Pancreas (tissue), 10 donors: ENCODE data around the gene ANKRD17. TPM values are rescaled to one million over a fixed set of nuclear protein-coding genes. Genes with fewer than 3 reads are reported as not detected.

Source experiments
- ATAC-seq, 4 donors: fragments of 200-7000 bp; cut with Tn5 transposase; one replicate each; pipeline versions ENCODE4 v1.8.0 to v1.9.1; 2020; ENCODE audit warnings: mild to moderate bottlenecking in 4 of 4, moderate library complexity in 4 of 4
- DNase-seq, 6 donors: peaks; one replicate each; pipeline ENCODE4 v3.0.0-alpha.2; 2020
- FAIRE-seq: peaks from 2 replicates; lab custom pipeline; 2012; peaks lifted over from hg19 to GRCh38; lab: Jason Lieb, UNC
- H3K27ac ChIP-seq, 4 donors: fragments of 200-600 bp; sonication (generic); 1 replicate in 3 of 4; 2 replicates in 1 of 4; pipeline versions ENCODE4 v1.5.0 to v1.8.0; 2020
- H3K27me3 ChIP-seq, 4 donors: fragments of 200-600 bp; one replicate each; pipeline ENCODE4 v1.8.0; 2021
- H3K36me3 ChIP-seq, 3 donors: fragments of 200-600 bp; sonication (generic) in 1 of 3; one replicate each; pipeline versions ENCODE4 v1.5.0 to v1.8.0; 2020 to 2021
- H3K4me1 ChIP-seq, 3 donors: fragments of 200-600 bp; one replicate each; pipeline ENCODE4 v1.8.0; 2021
- H3K4me3 ChIP-seq, 4 donors: fragments of 200-600 bp; sonication (generic) in 2 of 4; one replicate each; pipeline versions ENCODE4 v1.5.0 to v1.8.0; 2020 to 2021
- H3K9me3 ChIP-seq, 4 donors: fragments of 200-600 bp; one replicate each; pipeline ENCODE4 v1.8.0; 2021
- CTCF ChIP-seq, 4 donors: fragments of 200-600 bp; sonication (generic) in 3 of 4; IDR thresholded peaks; one replicate each; pipeline versions ENCODE4 v1.5.0 to v1.8.0; 2021; ENCODE audit warnings: antibody characterized with exemption in 4 of 4
- WGBS, 2 donors: extraction: QIAGEN DNeasy Blood & Tissue Kit; methylation state at CpG; one replicate each; pipeline ENCODE4 v1.1.7; 2013; 5-methylcytosine and 5-hydroxymethylcytosine counted together
- intact Hi-C, 3 donors: fragments of 100-400 bp; cut with DNase I; formaldehyde crosslinking; loops; one replicate each; pipeline versions ENCODE4 v1.11.1 to v1.14.2; 2022
- polyA plus RNA-seq, 2 donors: library from polyadenylated mRNA; stranded (reverse); fragments of 200-250 nt; gene quantifications; one replicate each; pipeline ENCODE4 v1.2.3, GENCODE V29; 2013
- total RNA-seq, 6 donors: library from RNA; stranded (reverse); fragmentation: NEBNext Ultra II Directional in 4 of 6; extraction: Animal tissue kit (Norgen Biotek cat#: 25700) in 4 of 6; gene quantifications; one replicate each; pipeline versions ENCODE4 v1.2.1 to v1.2.4, GENCODE V29; 2021 to 2023
- donor health status: healthy with polysubstance abuse.
- donor health status: DM: no; HTN: no; CAD: no; lungs with moderate emphysema.
- donor health status: DM: no; HTN: no; CAD: no.
- donor health status: control.
- donor health status: control.
- donor health status: Bipolar disorder and iron deficiency.
- donor health status: DM: yes; HTN: yes; CAD: no.
- donor health status: DM: no; HTN: no; CAD: no.
- donor health status: DM: no; HTN: no; CAD: no.
- donor health status: DM: yes; HTN: yes; CAD: no.

The ANKRD17 gene
- total and polyA plus RNA-seq, 8 donors = 7.7 to 45.8 (median 31.0) TPM

- Histone ChIP-seq H3K27ac (no peak overlapping the region), H3K36me3 (no peaks in the 10 kb centered on the region), H3K4me1 (peaks cover 6 to 15% (median 9%) of the 10 kb centered on the region in 3 donors), H3K9me3 (no peaks in the 10 kb centered on the region), H3K4me3 (no peak overlapping the region), H3K27me3 (no peaks in the 10 kb centered on the region)
- WGBS, 2 donors = 94 to 95% methylated on average over 2 of the region's 2 CpGs
- ATAC-seq = no peak
- intact Hi-C loops = no loop called here
- DNase-seq = no peak
- no peak for FAIRE-seq
- TF ChIP-seq CTCF (IDR thresholded peaks at IDR 0.05) = no peak
Observed at GRCh38 chr4:73066928-73067327, 191.7 kb downstream of the ANKRD17 start.

- no peaks in the 10 kb centered on the region for H3K36me3 ChIP-seq
- intact Hi-C loops = no loop called here
- no peak overlapping the region for H3K27ac ChIP-seq
- DNase-seq = no peak
- WGBS, 2 donors = 42 to 53% methylated on average over 3 of the region's 3 CpGs
- no peak overlapping the region for H3K4me3 ChIP-seq
- TF ChIP-seq CTCF (IDR thresholded peaks at IDR 0.05) = no peak
- FAIRE-seq = no peak
- H3K9me3 ChIP-seq = no peaks in the 10 kb centered on the region
- H3K27me3 ChIP-seq = no peaks in the 10 kb centered on the region
- no peak for ATAC-seq
- peaks cover 6 to 15% (median 9%) of the 10 kb centered on the region in 3 donors for H3K4me1 ChIP-seq
Observed at GRCh38 chr4:73066445-73066844, 192.2 kb downstream of the ANKRD17 start.

- 71 to 83% methylated on average over 4 of the region's 4 CpGs for WGBS, 2 donors
- intact Hi-C loops = no loop called here
- H3K4me3 ChIP-seq = no peak overlapping the region
- DNase-seq (no peak), ATAC-seq (no peak), FAIRE-seq (no peak)
- H3K36me3 ChIP-seq = peaks cover 0 to 3% (median under 1%) of the 10 kb centered on the region in 3 donors
- peaks cover 6 to 9% (median 9%) of the 10 kb centered on the region in 3 donors for H3K4me1 ChIP-seq
- no peak for TF ChIP-seq CTCF (IDR thresholded peaks at IDR 0.05)
- no peaks in the 10 kb centered on the region for H3K9me3 ChIP-seq
- no peak overlapping the region for H3K27ac ChIP-seq
- no peaks in the 10 kb centered on the region for H3K27me3 ChIP-seq
Observed at GRCh38 chr4:73064536-73064935, 194.1 kb downstream of the ANKRD17 start.

GRCh38 chr4:73055241-73055897, 203.2 kb downstream of the ANKRD17 start:
- Histone ChIP-seq H3K4me3 (no peak overlapping the region), H3K4me1 (no peaks in the 10 kb centered on the region), H3K9me3 (no peaks in the 10 kb centered on the region), H3K27ac (no peak overlapping the region), H3K27me3 (no peaks in the 10 kb centered on the region), H3K36me3 (peaks cover 0 to 33% (median 24%) of the 10 kb centered on the region in 3 donors)
- 70 to 97% methylated on average over 2 of the region's 2 CpGs for WGBS, 2 donors
- DNase-seq = no peak
- intact Hi-C loops = no loop called here
- no peak for TF ChIP-seq CTCF (IDR thresholded peaks at IDR 0.05)
- FAIRE-seq = no peak
- no peak for ATAC-seq

- TF ChIP-seq CTCF (IDR thresholded peaks at IDR 0.05) = no peak
- H3K36me3 ChIP-seq = peaks cover 0 to 28% (median 18%) of the 10 kb centered on the region in 3 donors
- no peak overlapping the region for H3K27ac ChIP-seq
- FAIRE-seq (no peak), DNase-seq (no peak), ATAC-seq (no peak)
- H3K9me3 ChIP-seq = no peaks in the 10 kb centered on the region
- no peak overlapping the region for H3K4me3 ChIP-seq
- intact Hi-C loops = no loop called here
- H3K4me1 ChIP-seq = no peaks in the 10 kb centered on the region
- 92 to 96% methylated on average over 2 of the region's 2 CpGs for WGBS, 2 donors
- H3K27me3 ChIP-seq = no peaks in the 10 kb centered on the region
Observed at GRCh38 chr4:73053974-73054480, 204.6 kb downstream of the ANKRD17 start.
